PFSK-1 (cell line): ENCODE data around the gene TSEN2.

Experiments
- FOXP2 ChIP-seq: optimal IDR thresholded peaks from 2 replicates; pipeline ENCODE3; 2011; ENCODE audit warnings: borderline replicate concordance, control low read depth, inconsistent platforms; ENCODE audit not compliant: insufficient read depth; ENCODE audit errors: extremely low read length, extremely low read depth
- POLR2AphosphoS5 ChIP-seq: IDR thresholded peaks from 2 replicates; pipeline ENCODE4 v1.6.1; 2012; ENCODE audit warnings: low read depth, mild to moderate bottlenecking, control low read depth, low read length, moderate library complexity
- SIN3A ChIP-seq: IDR thresholded peaks from 2 replicates; pipeline ENCODE4 v1.6.1; 2012; ENCODE audit warnings: mild to moderate bottlenecking, low read length, moderate library complexity, borderline replicate concordance; ENCODE audit not compliant: insufficient read depth
- TAF1 ChIP-seq: IDR thresholded peaks from 2 replicates; pipeline ENCODE4 v1.6.1; 2012; ENCODE audit warnings: low read length, control low read depth, borderline replicate concordance; ENCODE audit not compliant: insufficient read depth
- TF ChIP-seq, protein P1 (sequence below), 2 experiments: IDR thresholded peaks; 2 replicates each; pipeline versions ENCODE4 v1.6.1 to v1.8.0; 2011 to 2012; ENCODE audit warnings: low read depth in 2 of 2, low read length in 2 of 2, control low read depth in 1 of 2, inconsistent platforms in 1 of 2, mild to moderate bottlenecking in 1 of 2, moderate library complexity in 1 of 2; ENCODE audit not compliant: insufficient read depth in 1 of 2

The TSEN2 gene

DNA sequence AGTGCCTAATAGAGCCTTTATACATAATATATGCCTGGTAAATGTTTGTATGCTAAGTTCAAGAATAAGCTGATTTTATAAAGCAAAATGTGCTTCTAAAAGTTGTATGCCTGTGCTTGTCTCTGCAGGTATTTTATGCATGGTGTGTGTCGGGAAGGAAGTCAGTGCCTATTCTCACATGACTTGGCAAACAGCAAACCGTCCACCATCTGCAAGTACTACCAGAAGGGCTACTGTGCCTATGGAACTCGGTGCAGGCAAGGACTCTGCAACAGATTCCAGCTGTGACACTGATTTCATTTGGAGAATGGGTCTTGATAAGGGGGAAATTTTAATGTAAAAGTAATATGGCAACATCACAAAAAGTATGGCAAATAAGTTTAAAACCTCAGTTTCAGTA, 84.5 kb downstream of the TSEN2 start:
- TF ChIP-seq FOXP2: no peak
- TF ChIP-seq POLR2AphosphoS5: no peak
- no peak for TF ChIP-seq TAF1
- no peak for TF ChIP-seq SIN3A
- TF ChIP-seq, protein P1, sequence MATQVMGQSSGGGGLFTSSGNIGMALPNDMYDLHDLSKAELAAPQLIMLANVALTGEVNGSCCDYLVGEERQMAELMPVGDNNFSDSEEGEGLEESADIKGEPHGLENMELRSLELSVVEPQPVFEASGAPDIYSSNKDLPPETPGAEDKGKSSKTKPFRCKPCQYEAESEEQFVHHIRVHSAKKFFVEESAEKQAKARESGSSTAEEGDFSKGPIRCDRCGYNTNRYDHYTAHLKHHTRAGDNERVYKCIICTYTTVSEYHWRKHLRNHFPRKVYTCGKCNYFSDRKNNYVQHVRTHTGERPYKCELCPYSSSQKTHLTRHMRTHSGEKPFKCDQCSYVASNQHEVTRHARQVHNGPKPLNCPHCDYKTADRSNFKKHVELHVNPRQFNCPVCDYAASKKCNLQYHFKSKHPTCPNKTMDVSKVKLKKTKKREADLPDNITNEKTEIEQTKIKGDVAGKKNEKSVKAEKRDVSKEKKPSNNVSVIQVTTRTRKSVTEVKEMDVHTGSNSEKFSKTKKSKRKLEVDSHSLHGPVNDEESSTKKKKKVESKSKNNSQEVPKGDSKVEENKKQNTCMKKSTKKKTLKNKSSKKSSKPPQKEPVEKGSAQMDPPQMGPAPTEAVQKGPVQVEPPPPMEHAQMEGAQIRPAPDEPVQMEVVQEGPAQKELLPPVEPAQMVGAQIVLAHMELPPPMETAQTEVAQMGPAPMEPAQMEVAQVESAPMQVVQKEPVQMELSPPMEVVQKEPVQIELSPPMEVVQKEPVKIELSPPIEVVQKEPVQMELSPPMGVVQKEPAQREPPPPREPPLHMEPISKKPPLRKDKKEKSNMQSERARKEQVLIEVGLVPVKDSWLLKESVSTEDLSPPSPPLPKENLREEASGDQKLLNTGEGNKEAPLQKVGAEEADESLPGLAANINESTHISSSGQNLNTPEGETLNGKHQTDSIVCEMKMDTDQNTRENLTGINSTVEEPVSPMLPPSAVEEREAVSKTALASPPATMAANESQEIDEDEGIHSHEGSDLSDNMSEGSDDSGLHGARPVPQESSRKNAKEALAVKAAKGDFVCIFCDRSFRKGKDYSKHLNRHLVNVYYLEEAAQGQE (IDR thresholded peaks at IDR 0.05; ENCODE audit: insufficient read depth in 1 of 2, low read depth in 2 of 2, low read length in 2 of 2): no peak

DNA sequence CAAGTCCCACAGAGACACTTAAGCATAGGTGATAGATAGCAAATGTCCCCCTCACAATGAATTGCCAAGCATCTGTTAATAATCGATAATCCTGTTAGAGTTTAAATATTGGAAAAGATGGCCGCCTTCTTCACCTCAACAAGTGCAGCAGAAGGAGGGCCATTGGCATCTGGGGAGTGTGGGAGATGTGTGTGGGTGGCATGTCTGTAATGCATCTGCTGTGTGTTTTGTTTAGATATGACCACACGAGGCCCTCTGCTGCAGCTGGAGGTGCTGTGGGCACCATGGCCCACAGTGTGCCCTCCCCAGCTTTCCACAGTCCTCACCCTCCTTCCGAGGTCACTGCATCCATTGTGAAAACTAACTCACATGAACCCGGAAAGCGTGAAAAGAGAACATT, 85.6 kb downstream of the TSEN2 start:
- TF ChIP-seq SIN3A (no peak), POLR2AphosphoS5 (no peak), TAF1 (no peak), FOXP2 (no peak)
- TF ChIP-seq, protein P1 (IDR thresholded peaks at IDR 0.05; ENCODE audit: insufficient read depth in 1 of 2, low read depth in 2 of 2, low read length in 2 of 2): no peak

DNA sequence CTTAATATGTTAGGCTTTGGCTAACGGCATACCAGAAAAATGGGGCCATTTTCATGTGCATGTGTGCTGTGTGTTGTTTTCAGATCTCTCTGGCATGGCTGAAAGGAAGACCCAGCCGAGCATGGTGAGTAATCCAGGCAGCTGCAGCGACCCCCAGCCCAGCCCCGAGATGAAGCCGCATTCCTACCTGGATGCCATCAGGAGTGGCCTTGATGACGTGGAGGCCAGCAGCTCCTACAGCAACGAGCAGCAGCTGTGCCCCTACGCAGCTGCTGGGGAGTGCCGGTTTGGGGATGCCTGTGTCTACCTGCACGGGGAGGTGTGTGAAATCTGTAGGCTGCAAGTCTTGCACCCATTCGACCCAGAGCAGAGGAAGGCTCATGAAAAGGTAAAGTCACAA, 87.7 kb downstream of the TSEN2 start:
- TF ChIP-seq TAF1 (no peak), POLR2AphosphoS5 (no peak), FOXP2 (no peak), SIN3A (no peak)
- TF ChIP-seq, protein P1 (IDR thresholded peaks at IDR 0.05; ENCODE audit: insufficient read depth in 1 of 2, low read depth in 2 of 2, low read length in 2 of 2): no peak

DNA sequence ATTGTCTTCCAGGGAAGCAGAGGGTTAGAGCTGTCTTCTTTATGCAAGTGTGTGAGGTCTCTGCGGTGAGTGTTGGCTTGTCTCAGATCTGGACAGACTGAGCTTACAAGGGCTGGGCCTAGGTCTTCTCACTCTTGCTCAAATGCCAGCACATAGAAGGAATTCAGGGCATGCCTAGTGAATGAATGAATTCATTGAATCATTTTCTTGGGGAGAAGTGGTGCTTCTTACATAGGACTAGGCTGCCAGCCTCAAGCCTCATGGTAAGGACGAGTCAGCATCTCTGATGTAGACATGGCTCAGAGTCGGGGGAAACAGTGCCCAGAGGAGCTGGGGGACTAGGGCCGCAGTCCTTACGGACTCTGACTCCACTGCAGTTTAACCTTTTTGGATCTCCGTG, 89.9 kb downstream of the TSEN2 start:
- no peak for TF ChIP-seq FOXP2
- no peak for TF ChIP-seq SIN3A
- no peak for TF ChIP-seq TAF1
- TF ChIP-seq POLR2AphosphoS5: no peak
- TF ChIP-seq, protein P1 (IDR thresholded peaks at IDR 0.05; ENCODE audit: insufficient read depth in 1 of 2, low read depth in 2 of 2, low read length in 2 of 2): no peak

DNA sequence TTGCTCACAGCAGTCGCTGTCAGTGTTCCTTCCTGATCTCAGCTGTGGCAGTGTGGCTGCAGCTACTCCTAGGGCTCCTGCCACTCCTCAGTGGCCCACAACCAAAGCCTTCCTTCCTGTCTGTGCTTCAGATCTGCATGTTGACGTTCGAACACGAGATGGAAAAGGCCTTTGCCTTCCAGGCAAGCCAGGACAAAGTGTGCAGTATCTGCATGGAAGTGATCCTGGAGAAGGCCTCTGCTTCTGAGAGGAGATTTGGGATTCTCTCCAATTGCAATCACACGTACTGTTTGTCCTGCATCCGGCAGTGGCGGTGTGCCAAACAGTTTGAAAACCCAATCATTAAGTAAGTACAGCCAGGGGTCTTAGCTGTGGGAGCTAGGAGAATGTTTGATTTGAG, 90.4 kb downstream of the TSEN2 start:
- TF ChIP-seq, protein P1 (IDR thresholded peaks at IDR 0.05; ENCODE audit: insufficient read depth in 1 of 2, low read depth in 2 of 2, low read length in 2 of 2): no peak
- TF ChIP-seq TAF1: no peak
- TF ChIP-seq FOXP2: no peak
- TF ChIP-seq SIN3A: no peak
- TF ChIP-seq POLR2AphosphoS5: no peak
